Epithelial cell of esophagus (primary cell): ENCODE data around the gene COX17.

ENCODE experiments used
- DNase-seq: peaks from one replicate; pipeline ENCODE4 v3.0.0; 2010; ENCODE audit warnings: low read depth
- H3K4me3 ChIP-seq: 2 replicates; pipeline ENCODE4 v1.5.1; 2011; ENCODE audit warnings: mild to moderate bottlenecking, low read length, control low read depth
- CTCF ChIP-seq: IDR thresholded peaks from 2 replicates; pipeline ENCODE4 v1.5.1; 2011; ENCODE audit warnings: low read depth, mild to moderate bottlenecking, low read length, control low read depth, inconsistent platforms; ENCODE audit not compliant: insufficient read depth; ENCODE audit errors: missing control alignments

The COX17 gene

GRCh38 chr3:119663885-119664284, 13.3 kb downstream of the COX17 start:
- H3K4me3 ChIP-seq = no peak overlapping the region
- no peak for TF ChIP-seq CTCF
- DNase-seq = no peak

GRCh38 chr3:119662604-119663373, 14.4 kb downstream of the COX17 start:
- DNase-seq = no peak
- H3K4me3 ChIP-seq = no peak overlapping the region
- TF ChIP-seq CTCF = no peak

- no peak for DNase-seq
- H3K4me3 ChIP-seq = no peak within 1 kb of the TSS
- TF ChIP-seq CTCF = no peak
These were observed 16.4 kb downstream of the COX17 start, which contains the start of gene POPDC2 for GRCh38 chr3:119660474-119661440. Gene POPDC2, minus strand, starts transcription at chr3:119660589. Its CDS starts 166 bp downstream, at chr3:119660423.

GRCh38 chr3:119659606-119660291, 17.5 kb downstream of the COX17 start:
- no peak for TF ChIP-seq CTCF
- no peak for DNase-seq
- no peak overlapping the region for H3K4me3 ChIP-seq

- H3K4me3 ChIP-seq = no peak overlapping the region
- no peak for TF ChIP-seq CTCF
These were observed 18.2 kb downstream of the COX17 start for GRCh38 chr3:119658994-119659393.

GRCh38 chr3:119657887-119658702, 19.1 kb downstream of the COX17 start:
- no peak overlapping the region for H3K4me3 ChIP-seq
- DNase-seq = no peak
- no peak for TF ChIP-seq CTCF

More at GRCh38 chr3:119658994-119659393, 18.2 kb downstream of the COX17 start:
- no peak for DNase-seq
